WTC11 (cell line): ENCODE results near the gene PUS7L. TPM values are rescaled to one million over a fixed set of nuclear protein-coding genes. Genes with fewer than 3 reads are reported as not detected.
A peak's percentile ranks its signal among the peaks of the same experiment; 100 is the strongest.

Source experiments
- ATAC-seq: fragments of 200-7000 bp; cut with Tn5 transposase; 2 replicates; pipeline ENCODE4 v1.10.0; 2021; ENCODE audit warnings: mild to moderate bottlenecking, moderate library complexity
- CTCF ChIA-PET: fragments of 300-600 bp; sonication (Branson Sonifier 250); formaldehyde crosslinking; loops from one replicate; lab custom pipeline; 2021; ENCODE audit warnings: antibody characterized with exemption; lab: Charles Lee
- POLR2A ChIA-PET: fragments of 350-600 bp; sonication (Branson Sonifier 250); formaldehyde crosslinking; loops from one replicate; lab custom pipeline; 2021; ENCODE audit warnings: antibody characterized with exemption; lab: Charles Lee
- DNase-seq: peaks from one replicate; pipeline ENCODE4 v3.0.0; 2021; ENCODE audit warnings: low spot score
- H3K27ac Mint-ChIP-seq: 2 replicates; pipeline ENCODE4 v1.8.0; 2021; ENCODE audit warnings: mixed read lengths
- H3K27me3 Mint-ChIP-seq: 2 replicates; pipeline ENCODE4 v1.8.0; 2021; ENCODE audit warnings: low read depth, mild to moderate bottlenecking, moderate library complexity, mixed read lengths
- H3K36me3 Mint-ChIP-seq: 2 replicates; pipeline ENCODE4 v1.8.0; 2021; ENCODE audit warnings: mixed read lengths
- H3K4me1 Mint-ChIP-seq: 2 replicates; pipeline ENCODE4 v1.8.0; 2022; ENCODE audit warnings: mixed read lengths
- H3K4me3 Mint-ChIP-seq: 2 replicates; pipeline ENCODE4 v1.8.0; 2021; ENCODE audit warnings: mild to moderate bottlenecking, moderate library complexity, mixed read lengths
- H3K9me3 Mint-ChIP-seq: 2 replicates; pipeline ENCODE4 v1.8.0; 2021; ENCODE audit warnings: mixed read lengths
- ATF1 ChIP-seq: sonication (generic); formaldehyde crosslinking; IDR thresholded peaks from 2 replicates; pipeline ENCODE4 v1.8.1; 2023; ENCODE audit warnings: mild to moderate bottlenecking, moderate library complexity, missing genetic modification reagents
- ATF3 ChIP-seq: sonication (generic); formaldehyde crosslinking; conservative IDR thresholded peaks from 2 replicates; pipeline ENCODE4 v1.8.1; 2022; ENCODE audit warnings: mild to moderate bottlenecking, missing genetic modification reagents
- CREB1 ChIP-seq: sonication (generic); formaldehyde crosslinking; IDR thresholded peaks from 2 replicates; pipeline ENCODE4 v1.8.0; 2023; ENCODE audit warnings: mild to moderate bottlenecking, missing genetic modification reagents
- CREM ChIP-seq: sonication (generic); formaldehyde crosslinking; IDR thresholded peaks from 2 replicates; pipeline ENCODE4 v1.8.1; 2022; ENCODE audit warnings: mild to moderate bottlenecking, missing genetic modification reagents, moderate library complexity
- E2F4 ChIP-seq: sonication (generic); formaldehyde crosslinking; IDR thresholded peaks from 2 replicates; pipeline ENCODE4 v1.8.1; 2022; ENCODE audit warnings: low read depth, mild to moderate bottlenecking, moderate library complexity, missing genetic modification reagents, borderline replicate concordance
- ELF4 ChIP-seq: sonication (generic); formaldehyde crosslinking; IDR thresholded peaks from 2 replicates; pipeline ENCODE4 v1.8.1; 2022; ENCODE audit warnings: low read depth, mild to moderate bottlenecking, moderate library complexity, missing genetic modification reagents
- ERG ChIP-seq: fragments of 250-450 bp; sonication (Bioruptor Pico); IDR thresholded peaks from 2 replicates; pipeline ENCODE4 v1.8.0; 2021; ENCODE audit warnings: mild to moderate bottlenecking
- ESRRA ChIP-seq: sonication (generic); formaldehyde crosslinking; IDR thresholded peaks from 2 replicates; pipeline ENCODE4 v1.8.1; 2022; ENCODE audit warnings: mild to moderate bottlenecking, missing genetic modification reagents, borderline replicate concordance
- GABPB1 ChIP-seq: sonication (generic); formaldehyde crosslinking; IDR thresholded peaks from 2 replicates; pipeline ENCODE4 v1.8.1; 2023; ENCODE audit warnings: mild to moderate bottlenecking, missing genetic modification reagents
- IRF2 ChIP-seq: sonication (generic); formaldehyde crosslinking; IDR thresholded peaks from 2 replicates; pipeline ENCODE4 v1.8.0; 2022; ENCODE audit warnings: low read depth, missing genetic modification reagents, borderline replicate concordance
- MAX ChIP-seq: sonication (generic); formaldehyde crosslinking; IDR thresholded peaks from 2 replicates; pipeline ENCODE4 v1.8.0; 2022; ENCODE audit warnings: mild to moderate bottlenecking, missing genetic modification reagents
- MLX ChIP-seq: sonication (generic); formaldehyde crosslinking; IDR thresholded peaks from 2 replicates; pipeline ENCODE4 v1.8.1; 2023; ENCODE audit warnings: mild to moderate bottlenecking, missing genetic modification reagents, moderate library complexity
- PREB ChIP-seq: sonication (generic); formaldehyde crosslinking; IDR thresholded peaks from 2 replicates; pipeline ENCODE4 v1.8.1; 2022; ENCODE audit warnings: mild to moderate bottlenecking, missing genetic modification reagents, moderate library complexity, borderline replicate concordance
- RORB ChIP-seq: fragments of 250-450 bp; sonication (Bioruptor Pico); IDR thresholded peaks from 2 replicates; pipeline ENCODE4 v1.9.0; 2021; ENCODE audit warnings: mild to moderate bottlenecking
- TCF7 ChIP-seq: sonication (generic); formaldehyde crosslinking; IDR thresholded peaks from 2 replicates; pipeline ENCODE4 v1.8.0; 2022; ENCODE audit warnings: mild to moderate bottlenecking, low read depth, missing genetic modification reagents, moderate library complexity
- TP53 ChIP-seq: sonication (generic); formaldehyde crosslinking; IDR thresholded peaks from 2 replicates; pipeline ENCODE4 v1.8.1; 2023; ENCODE audit warnings: mild to moderate bottlenecking, missing genetic modification reagents
- ZNF396 ChIP-seq: fragments of 250-450 bp; sonication (Bioruptor Pico); IDR thresholded peaks from 2 replicates; pipeline ENCODE4 v1.8.0; 2021; ENCODE audit warnings: mild to moderate bottlenecking, moderate library complexity, borderline replicate concordance
- ZNF425 ChIP-seq: fragments of 250-450 bp; sonication (Bioruptor Pico); conservative IDR thresholded peaks from 2 replicates; pipeline ENCODE4 v1.9.0; 2021; ENCODE audit warnings: mild to moderate bottlenecking
- ZNF512 ChIP-seq: sonication (generic); formaldehyde crosslinking; IDR thresholded peaks from 2 replicates; pipeline ENCODE4 v1.8.1; 2022; ENCODE audit warnings: missing genetic modification reagents, borderline replicate concordance
- ZSCAN18 ChIP-seq: fragments of 250-450 bp; sonication (Bioruptor Pico); IDR thresholded peaks from 2 replicates; pipeline ENCODE4 v2.1.2; 2022; ENCODE audit warnings: mild to moderate bottlenecking, moderate library complexity
- total RNA-seq: library from RNA; stranded (reverse); gene quantifications from 3 replicates; pipeline ENCODE4 v1.2.3, GENCODE V29; 2021

The PUS7L gene
- total RNA-seq, 1 experiment from 2014 or later, result 20.7 TPM

GRCh38 chr12:43807386-43807785, 48.8 kb upstream of the PUS7L start:
- CTCF ChIA-PET, result interaction anchor here (1.0 kb wide), 1 partner anchor 19 kb away, joined by 3 read pairs; no protein-coding TSS in a partner anchor
- DNase-seq, result no peak
- peak overlapping the region; percentile 99 for H3K4me3 Mint-ChIP-seq
- POLR2A ChIA-PET, result interaction anchor here (1.5 kb wide), 1 partner anchor 15 kb away, joined by 3 read pairs; no protein-coding TSS in a partner anchor
- H3K27ac Mint-ChIP-seq, result no peak overlapping the region
- peaks cover 12% of the 10 kb centered on the region for H3K4me1 Mint-ChIP-seq
- peaks cover 6% of the 10 kb centered on the region for H3K36me3 Mint-ChIP-seq
- TF ChIP-seq ZSCAN18 (CRISPR knock-in tag) (no peak), MLX (CRISPR knock-in tag) (no peak), PREB (CRISPR knock-in tag) (no peak), ESRRA (CRISPR knock-in tag) (no peak), ZNF425 (CRISPR knock-in tag) (no peak), IRF2 (no peak), CREB1 (CRISPR knock-in tag) (no peak), ATF1 (no peak), CREM (CRISPR knock-in tag) (no peak), TP53 (CRISPR knock-in tag) (no peak), TCF7 (no peak), ZNF512 (CRISPR knock-in tag) (no peak), MAX (CRISPR knock-in tag) (no peak), E2F4 (CRISPR knock-in tag) (no peak), ZNF396 (CRISPR knock-in tag) (no peak), ELF4 (CRISPR knock-in tag) (no peak), GABPB1 (no peak), ATF3 (CRISPR knock-in tag) (no peak), ERG (CRISPR knock-in tag) (no peak), RORB (CRISPR knock-in tag) (no peak)
- TF ChIP-seq, all 79 proteins: peak for 0
- Mint-ChIP-seq H3K27me3 (no peaks in the 10 kb centered on the region; the same call in 1 of the 2 replicates), H3K9me3 (no peaks in the 10 kb centered on the region)
- ATAC-seq, result no peak
